ENCODE measurements around the gene JOSD2.

The JOSD2 gene

GRCh38 chr19:50496189-50497021 lies 14.6 kb downstream of the JOSD2 start:
- DNase-seq (ENCODE audit: low spot score): no peak

GRCh38 chr19:50495020-50495531 lies 15.9 kb downstream of the JOSD2 start:
- DNase-seq (ENCODE audit: low spot score): no peak

- DNase-seq (ENCODE audit: low spot score): no peak
Observed at GRCh38 chr19:50494186-50495019, 16.6 kb downstream of the JOSD2 start.

GRCh38 chr19:50493171-50493570 lies 17.8 kb downstream of the JOSD2 start:
- no peak for DNase-seq (ENCODE audit: low spot score)

GRCh38 chr19:50492303-50493052 lies 18.5 kb downstream of the JOSD2 start:
- DNase-seq (ENCODE audit: low spot score): no peak

- DNase-seq (ENCODE audit: low spot score): no peak
Observed at GRCh38 chr19:50490991-50491472, 20.0 kb downstream of the JOSD2 start.

- DNase-seq (ENCODE audit: low spot score): no peak
Observed at GRCh38 chr19:50490411-50490811, 20.6 kb downstream of the JOSD2 start.

- DNase-seq (ENCODE audit: low spot score): no peak
Observed at GRCh38 chr19:50489461-50490011, 21.5 kb downstream of the JOSD2 start.

- DNase-seq (ENCODE audit: low spot score): no peak
Observed at GRCh38 chr19:50488389-50489194, 22.4 kb downstream of the JOSD2 start.

- peak; percentile 30 for DNase-seq (ENCODE audit: low spot score)
Observed at GRCh38 chr19:50486823-50487515, 24.0 kb downstream of the JOSD2 start.

- no peak for DNase-seq (ENCODE audit: low spot score)
Observed at GRCh38 chr19:50485284-50485955, 25.6 kb downstream of the JOSD2 start.

GRCh38 chr19:50482916-50483315 lies 28.1 kb downstream of the JOSD2 start:
- DNase-seq (ENCODE audit: low spot score): no peak

- no peak for DNase-seq (ENCODE audit: low spot score)
Observed at GRCh38 chr19:50482271-50482855, 28.6 kb downstream of the JOSD2 start.

- DNase-seq (ENCODE audit: low spot score): no peak
Observed at GRCh38 chr19:50481351-50482149, 29.4 kb downstream of the JOSD2 start.

- DNase-seq (ENCODE audit: low spot score): no peak
Observed at GRCh38 chr19:50480281-50481111, 30.5 kb downstream of the JOSD2 start.

- DNase-seq (ENCODE audit: low spot score): no peak
Observed at GRCh38 chr19:50479761-50480251, 31.2 kb downstream of the JOSD2 start.
